Liver (tissue), 9 donors: Measurements from ENCODE around the gene HOXB4. TPM values are rescaled to one million over a fixed set of nuclear protein-coding genes. Genes with fewer than 3 reads are reported as not detected.

Experiments used
- DNase-seq: peaks from one replicate; pipeline ENCODE4 v3.0.0-alpha.2; 2017; ENCODE audit warnings: low spot score
- H3K27ac ChIP-seq, 2 donors: one replicate each; pipeline ENCODE4 v1.7.0; 2013; ENCODE audit warnings: inconsistent platforms in 2 of 2, low read length in 2 of 2, control low read depth in 1 of 2, low read depth in 1 of 2, mild to moderate bottlenecking in 1 of 2
- H3K27me3 ChIP-seq, 4 donors: one replicate each; pipeline versions ENCODE4 v1.6.1 to v1.7.0; 2013; ENCODE audit warnings: low read length in 3 of 4, inconsistent platforms in 1 of 4, mild to moderate bottlenecking in 1 of 4, moderate library complexity in 1 of 4; ENCODE audit not compliant: control insufficient read depth in 4 of 4, insufficient read depth in 4 of 4
- H3K36me3 ChIP-seq, 4 donors: one replicate each; pipeline versions ENCODE4 v1.6.1 to v1.7.0; 2013; ENCODE audit warnings: low read length in 3 of 4, mild to moderate bottlenecking in 3 of 4, low read depth in 1 of 4, moderate library complexity in 1 of 4; ENCODE audit not compliant: control insufficient read depth in 4 of 4, insufficient read depth in 3 of 4
- H3K4me1 ChIP-seq, 4 donors: one replicate each; pipeline versions ENCODE4 v1.6.1 to v1.7.0; 2013; ENCODE audit warnings: low read length in 3 of 4, mild to moderate bottlenecking in 3 of 4, moderate library complexity in 1 of 4; ENCODE audit not compliant: control insufficient read depth in 4 of 4, insufficient read depth in 4 of 4
- H3K4me3 ChIP-seq, 3 donors: one replicate each; pipeline versions ENCODE4 v1.6.1 to v1.7.0; 2013; ENCODE audit warnings: low read length in 3 of 3, control low read depth in 1 of 3, low read depth in 1 of 3, mild to moderate bottlenecking in 1 of 3
- H3K9ac ChIP-seq, 2 donors: one replicate each; pipeline ENCODE4 v1.7.0; 2013; ENCODE audit warnings: low read length in 2 of 2, mild to moderate bottlenecking in 2 of 2, moderate library complexity in 2 of 2, control low read depth in 1 of 2, low read depth in 1 of 2
- H3K9me3 ChIP-seq, 4 donors: one replicate each; pipeline versions ENCODE4 v1.6.1 to v1.7.0; 2013; ENCODE audit warnings: low read length in 3 of 4; ENCODE audit not compliant: control insufficient read depth in 4 of 4
- EGR1 ChIP-seq, 2 donors: IDR thresholded peaks; 2 replicates each; pipeline ENCODE4 v1.6.1; 2016 to 2018; ENCODE audit warnings: antibody characterized with exemption in 2 of 2, low read depth in 2 of 2
- FOXA1 ChIP-seq: IDR thresholded peaks from 2 replicates; pipeline ENCODE4 v1.6.1; 2016; ENCODE audit warnings: antibody characterized with exemption
- FOXA2 ChIP-seq: IDR thresholded peaks from 2 replicates; pipeline ENCODE4 v1.6.1; 2016; ENCODE audit warnings: antibody characterized with exemption
- GABPA ChIP-seq, 2 donors: IDR thresholded peaks in 1 of 2; conservative IDR thresholded peaks in 1 of 2; 2 replicates each; pipeline ENCODE4 v1.6.1; 2016; ENCODE audit warnings: antibody characterized with exemption in 2 of 2, mild to moderate bottlenecking in 1 of 2, moderate library complexity in 1 of 2
- HNF4A ChIP-seq, 2 donors: conservative IDR thresholded peaks; 2 replicates each; pipeline ENCODE4 v1.6.1; 2016; ENCODE audit warnings: antibody characterized with exemption in 2 of 2, mild to moderate bottlenecking in 2 of 2
- HNF4G ChIP-seq: IDR thresholded peaks from 2 replicates; pipeline ENCODE4 v1.6.1; 2016; ENCODE audit warnings: antibody characterized with exemption
- JUND ChIP-seq, 2 donors: IDR thresholded peaks; 2 replicates each; pipeline ENCODE4 v1.6.1; 2016; ENCODE audit warnings: antibody characterized with exemption in 2 of 2
- NR2F2 ChIP-seq: IDR thresholded peaks from 2 replicates; pipeline ENCODE4 v1.6.1; 2016; ENCODE audit warnings: antibody characterized with exemption
- RAD21 ChIP-seq, 2 donors: IDR thresholded peaks; 2 replicates each; pipeline ENCODE4 v1.6.1; 2016; ENCODE audit warnings: antibody characterized with exemption in 2 of 2, mild to moderate bottlenecking in 2 of 2
- RXRA ChIP-seq, 2 donors: IDR thresholded peaks; 2 replicates each; pipeline ENCODE4 v1.6.1; 2017 to 2018; ENCODE audit warnings: antibody characterized with exemption in 2 of 2, mild to moderate bottlenecking in 1 of 2
- SP1 ChIP-seq: IDR thresholded peaks from 2 replicates; pipeline ENCODE4 v1.6.1; 2018; ENCODE audit warnings: antibody characterized with exemption, mild to moderate bottlenecking
- TAF1 ChIP-seq: conservative IDR thresholded peaks from 2 replicates; pipeline ENCODE4 v1.6.1; 2016; ENCODE audit warnings: antibody characterized with exemption, mild to moderate bottlenecking
- YY1 ChIP-seq: IDR thresholded peaks from 2 replicates; pipeline ENCODE4 v1.6.1; 2016; ENCODE audit warnings: antibody characterized with exemption, mild to moderate bottlenecking
- WGBS: extraction: QIAGEN DNeasy Blood & Tissue Kit; methylation state at CpG from one replicate; pipeline ENCODE4 v1.1.7; 2013; 5-methylcytosine and 5-hydroxymethylcytosine counted together
- polyA plus RNA-seq, 2 donors: library from polyadenylated mRNA; stranded (reverse) in 1 of 2; unstranded in 1 of 2; fragments of 200-250 nt in 1 of 2; fragments of >200 nt in 1 of 2; fragmentation: Nextera tagmentation in 1 of 2; extraction: Ambion mirVana in 1 of 2; gene quantifications; one replicate each; pipeline versions ENCODE4 v1.2.1 to v1.2.3, GENCODE V29; 2013 to 2015
- total RNA-seq, 2 donors: library from RNA; depleted of rRNA; stranded (reverse); fragments of >200 nt; gene quantifications; one replicate each; pipeline ENCODE4 v1.2.3, GENCODE V29; 2014
- TF ChIP-seq, protein P1 (sequence below): IDR thresholded peaks from 2 replicates; pipeline ENCODE4 v1.6.1; 2016; ENCODE audit warnings: antibody characterized with exemption
- TF ChIP-seq, protein P2 (sequence below): IDR thresholded peaks from 2 replicates; pipeline ENCODE4 v1.6.1; 2016; ENCODE audit warnings: antibody characterized with exemption
- TF ChIP-seq, protein P3 (sequence below): IDR thresholded peaks from 2 replicates; pipeline ENCODE4 v1.6.1; 2016; ENCODE audit warnings: antibody characterized with exemption
- TF ChIP-seq, protein P4 (sequence below): IDR thresholded peaks from 2 replicates; pipeline ENCODE4 v1.6.1; 2016; ENCODE audit warnings: antibody characterized with exemption, mild to moderate bottlenecking
- donor health status: healthy.
- donor health status: healthy.
- donor health status: healthy.
- donor health status: healthy.
- donor health status: healthy.

The HOXB4 gene
- total and polyA plus RNA-seq, 4 donors, result 0.19 to 0.75 (median 0.50) TPM

DNA sequence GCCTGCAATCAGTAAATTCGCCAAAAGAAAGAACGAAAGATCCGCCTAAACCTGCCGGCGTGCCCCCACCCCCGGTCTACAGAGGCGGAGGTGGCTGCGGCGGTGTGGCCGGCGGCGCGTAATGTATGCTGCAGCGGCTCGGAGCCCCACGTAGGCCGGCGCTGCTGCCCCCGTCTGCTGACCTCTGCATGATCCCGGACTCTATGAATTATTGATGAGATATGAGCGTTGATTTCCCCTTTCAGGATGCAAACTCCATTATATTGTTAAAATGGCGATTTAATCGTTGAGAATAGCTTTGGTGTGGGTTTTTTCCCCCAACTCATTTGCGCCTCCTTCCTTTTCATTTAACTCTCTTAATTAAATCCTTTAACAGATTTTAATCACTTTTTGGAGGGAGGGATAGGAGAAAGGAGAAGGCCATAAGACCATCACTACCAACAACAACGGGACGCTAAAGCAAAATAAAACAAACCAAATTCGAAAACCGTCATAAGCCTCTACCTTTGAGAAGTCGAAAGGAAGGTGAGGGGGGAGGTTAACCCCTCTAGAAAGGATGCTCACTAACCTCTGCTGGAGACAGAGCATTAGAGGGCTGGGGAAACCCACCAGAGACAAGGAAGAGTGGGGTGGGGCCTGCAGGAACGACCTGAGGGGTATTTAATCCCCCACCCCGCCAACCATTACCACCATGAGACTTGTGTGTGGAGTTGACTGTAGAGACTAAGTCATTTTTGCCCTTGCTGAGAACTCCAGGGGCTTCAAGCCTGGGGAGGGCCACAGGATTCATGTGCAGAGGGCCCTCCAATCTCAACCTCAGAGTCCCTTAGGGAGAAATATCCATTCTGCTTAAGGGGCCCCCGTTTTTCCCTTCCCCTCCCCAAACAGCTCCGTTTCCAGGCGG lies 8.5 kb upstream of the HOXB4 start:
- no peaks in the 10 kb centered on the region for H3K9me3 ChIP-seq
- H3K36me3 ChIP-seq, result no peaks in the 10 kb centered on the region
- H3K4me1 ChIP-seq, result peaks cover 3 to 23% (median 13%) of the 10 kb centered on the region in 4 donors
- peak overlapping the region; percentile 64 to 84 for H3K27ac ChIP-seq
- TF ChIP-seq, protein P1, sequence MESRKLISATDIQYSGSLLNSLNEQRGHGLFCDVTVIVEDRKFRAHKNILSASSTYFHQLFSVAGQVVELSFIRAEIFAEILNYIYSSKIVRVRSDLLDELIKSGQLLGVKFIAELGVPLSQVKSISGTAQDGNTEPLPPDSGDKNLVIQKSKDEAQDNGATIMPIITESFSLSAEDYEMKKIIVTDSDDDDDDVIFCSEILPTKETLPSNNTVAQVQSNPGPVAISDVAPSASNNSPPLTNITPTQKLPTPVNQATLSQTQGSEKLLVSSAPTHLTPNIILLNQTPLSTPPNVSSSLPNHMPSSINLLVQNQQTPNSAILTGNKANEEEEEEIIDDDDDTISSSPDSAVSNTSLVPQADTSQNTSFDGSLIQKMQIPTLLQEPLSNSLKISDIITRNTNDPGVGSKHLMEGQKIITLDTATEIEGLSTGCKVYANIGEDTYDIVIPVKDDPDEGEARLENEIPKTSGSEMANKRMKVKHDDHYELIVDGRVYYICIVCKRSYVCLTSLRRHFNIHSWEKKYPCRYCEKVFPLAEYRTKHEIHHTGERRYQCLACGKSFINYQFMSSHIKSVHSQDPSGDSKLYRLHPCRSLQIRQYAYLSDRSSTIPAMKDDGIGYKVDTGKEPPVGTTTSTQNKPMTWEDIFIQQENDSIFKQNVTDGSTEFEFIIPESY, result no peak
- 16% methylated on average over 34 of the region's 34 CpGs for WGBS
- DNase-seq, result no peak
- peaks cover 3 to 19% (median 10%) of the 10 kb centered on the region in 4 donors for H3K27me3 ChIP-seq
- peak overlapping the region; percentile 61 to 77 (median 61) for H3K4me3 ChIP-seq
- no peak overlapping the region for H3K9ac ChIP-seq

DNA sequence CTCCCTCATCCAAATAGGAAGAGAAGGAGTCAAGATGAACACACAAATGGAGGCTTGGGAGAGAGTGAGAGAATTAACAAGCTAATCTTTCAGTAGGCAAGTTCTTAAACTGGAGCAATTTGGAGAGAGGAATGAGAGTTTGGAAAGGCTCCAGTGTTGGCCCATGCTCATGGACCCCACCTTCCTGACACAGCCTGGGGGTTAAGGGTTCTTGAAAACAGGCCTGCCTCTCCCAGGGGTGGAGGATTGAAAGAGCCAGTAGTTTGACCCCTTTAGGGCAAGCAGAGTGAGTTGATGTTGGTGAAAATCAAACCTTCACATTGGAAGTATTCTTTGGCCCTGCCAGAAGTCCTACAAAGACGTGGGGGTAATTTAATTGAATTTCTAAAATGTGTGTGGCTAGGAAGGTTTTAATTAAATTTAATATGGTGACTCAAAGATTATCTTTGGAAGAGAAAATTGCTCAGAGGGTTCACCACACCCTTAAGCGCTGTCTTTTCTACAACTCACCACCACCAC lies 6.1 kb upstream of the HOXB4 start:
- H3K4me3 ChIP-seq, result no peak overlapping the region
- TF ChIP-seq YY1, result no peak
- TF ChIP-seq, protein P1, result no peak
- TF ChIP-seq RXRA (IDR thresholded peaks at IDR 0.05), result no peak
- no peak for TF ChIP-seq TAF1
- TF ChIP-seq, protein P2, sequence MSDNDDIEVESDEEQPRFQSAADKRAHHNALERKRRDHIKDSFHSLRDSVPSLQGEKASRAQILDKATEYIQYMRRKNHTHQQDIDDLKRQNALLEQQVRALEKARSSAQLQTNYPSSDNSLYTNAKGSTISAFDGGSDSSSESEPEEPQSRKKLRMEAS, result no peak
- TF ChIP-seq NR2F2, result no peak
- TF ChIP-seq FOXA2, result no peak
- no peak for TF ChIP-seq GABPA (IDR thresholded peaks at IDR 0.05 in 1 of 2, conservative IDR thresholded peaks at IDR 0.05 in 1 of 2)
- no peak for TF ChIP-seq FOXA1
- TF ChIP-seq RAD21 (IDR thresholded peaks at IDR 0.05), result no peak
- TF ChIP-seq JUND (IDR thresholded peaks at IDR 0.05), result no peak
- no peak for TF ChIP-seq HNF4G
- no peak for TF ChIP-seq EGR1 (IDR thresholded peaks at IDR 0.05; ENCODE audit: low read depth in 2 of 2)
- no peak for TF ChIP-seq SP1
- TF ChIP-seq HNF4A (conservative IDR thresholded peaks at IDR 0.05), result no peak
- TF ChIP-seq, protein P3, sequence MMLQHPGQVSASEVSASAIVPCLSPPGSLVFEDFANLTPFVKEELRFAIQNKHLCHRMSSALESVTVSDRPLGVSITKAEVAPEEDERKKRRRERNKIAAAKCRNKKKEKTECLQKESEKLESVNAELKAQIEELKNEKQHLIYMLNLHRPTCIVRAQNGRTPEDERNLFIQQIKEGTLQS, result no peak
- TF ChIP-seq, protein P4, sequence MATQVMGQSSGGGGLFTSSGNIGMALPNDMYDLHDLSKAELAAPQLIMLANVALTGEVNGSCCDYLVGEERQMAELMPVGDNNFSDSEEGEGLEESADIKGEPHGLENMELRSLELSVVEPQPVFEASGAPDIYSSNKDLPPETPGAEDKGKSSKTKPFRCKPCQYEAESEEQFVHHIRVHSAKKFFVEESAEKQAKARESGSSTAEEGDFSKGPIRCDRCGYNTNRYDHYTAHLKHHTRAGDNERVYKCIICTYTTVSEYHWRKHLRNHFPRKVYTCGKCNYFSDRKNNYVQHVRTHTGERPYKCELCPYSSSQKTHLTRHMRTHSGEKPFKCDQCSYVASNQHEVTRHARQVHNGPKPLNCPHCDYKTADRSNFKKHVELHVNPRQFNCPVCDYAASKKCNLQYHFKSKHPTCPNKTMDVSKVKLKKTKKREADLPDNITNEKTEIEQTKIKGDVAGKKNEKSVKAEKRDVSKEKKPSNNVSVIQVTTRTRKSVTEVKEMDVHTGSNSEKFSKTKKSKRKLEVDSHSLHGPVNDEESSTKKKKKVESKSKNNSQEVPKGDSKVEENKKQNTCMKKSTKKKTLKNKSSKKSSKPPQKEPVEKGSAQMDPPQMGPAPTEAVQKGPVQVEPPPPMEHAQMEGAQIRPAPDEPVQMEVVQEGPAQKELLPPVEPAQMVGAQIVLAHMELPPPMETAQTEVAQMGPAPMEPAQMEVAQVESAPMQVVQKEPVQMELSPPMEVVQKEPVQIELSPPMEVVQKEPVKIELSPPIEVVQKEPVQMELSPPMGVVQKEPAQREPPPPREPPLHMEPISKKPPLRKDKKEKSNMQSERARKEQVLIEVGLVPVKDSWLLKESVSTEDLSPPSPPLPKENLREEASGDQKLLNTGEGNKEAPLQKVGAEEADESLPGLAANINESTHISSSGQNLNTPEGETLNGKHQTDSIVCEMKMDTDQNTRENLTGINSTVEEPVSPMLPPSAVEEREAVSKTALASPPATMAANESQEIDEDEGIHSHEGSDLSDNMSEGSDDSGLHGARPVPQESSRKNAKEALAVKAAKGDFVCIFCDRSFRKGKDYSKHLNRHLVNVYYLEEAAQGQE, result no peak
- H3K27me3 ChIP-seq, result peaks cover 4 to 30% (median 11%) of the 10 kb centered on the region in 4 donors
- H3K9me3 ChIP-seq, result no peaks in the 10 kb centered on the region
- H3K36me3 ChIP-seq, result no peaks in the 10 kb centered on the region
- no peak overlapping the region for H3K27ac ChIP-seq
- H3K4me1 ChIP-seq, result peaks cover 3 to 24% (median 13%) of the 10 kb centered on the region in 4 donors
- no peak for DNase-seq
- 33% methylated on average over 2 of the region's 2 CpGs for WGBS
- no peak overlapping the region for H3K9ac ChIP-seq
